ENCODE data around the gene HSH2D. TPM values are rescaled to one million over a fixed set of nuclear protein-coding genes. Genes with fewer than 3 reads are reported as not detected.

HSH2D gene
- total RNA-seq, 2 donors from 2014 or later, result 18.8 to 24.3 TPM

DNA sequence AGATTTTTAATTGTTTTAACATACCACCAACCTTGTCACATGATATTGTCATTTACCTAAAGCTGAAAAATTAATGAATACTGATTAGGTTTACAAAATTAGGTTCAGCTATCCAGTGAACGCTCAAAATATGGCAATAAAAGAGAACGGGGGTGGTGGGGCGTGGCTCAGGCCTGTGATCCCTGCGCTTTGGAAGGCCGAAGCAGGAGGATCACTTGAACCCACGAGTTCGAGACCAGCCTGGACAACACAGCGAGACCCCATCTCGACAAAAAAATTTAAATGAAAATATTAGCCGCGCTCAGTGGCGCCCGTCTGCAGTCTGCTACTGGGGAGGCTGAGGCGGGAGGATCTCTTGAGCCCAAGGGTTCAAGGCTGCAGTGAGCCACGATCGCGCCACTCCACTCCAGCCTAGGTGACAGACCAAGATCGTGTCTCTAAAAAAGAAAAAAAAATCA lies 41.2 kb downstream of the HSH2D start:
- DNase-seq, result no peak
- intact Hi-C loops (cut with DNase I, micrococcal nuclease), result loop anchor here (5.0 to 10.0 kb wide), 3 partner anchors 142 to 552 kb away; no protein-coding TSS in a partner anchor
- no peak for ATAC-seq

- intact Hi-C loops (cut with DNase I, micrococcal nuclease), result loop anchor here in 1 of 2 donors (10.0 kb wide), 1 partner anchor 150 kb away; no protein-coding TSS in a partner anchor
- peak; percentile 98 to 99 for DNase-seq
- ATAC-seq, result peak; percentile 97
These were observed 41.8 kb downstream of the HSH2D start, which contains the start of gene FAM32A for GRCh38 chr19:16185123-16185767. Gene FAM32A (plus strand): TSS chr19:16185410. CDS start chr19:16185443, 33 bp downstream.

GRCh38 chr19:16185768-16186123 lies 42.3 kb downstream of the HSH2D start:
- DNase-seq, result peak in 1 of 2 donors; percentile 71
- peak; percentile 39 for ATAC-seq
- intact Hi-C loops (cut with DNase I, micrococcal nuclease), result loop anchor here in 1 of 2 donors (10.0 kb wide), 1 partner anchor 151 kb away; no protein-coding TSS in a partner anchor

GRCh38 chr19:16188521-16188920 lies 45.0 kb downstream of the HSH2D start:
- intact Hi-C loops (cut with DNase I, micrococcal nuclease), result loop anchor here in 1 of 2 donors (10.0 kb wide), 1 partner anchor 154 kb away; no protein-coding TSS in a partner anchor

GRCh38 chr19:16190198-16190597 lies 46.7 kb downstream of the HSH2D start:
- no peak for ATAC-seq
- DNase-seq, result no peak
- intact Hi-C loops (cut with DNase I, micrococcal nuclease), result no loop called here

More at GRCh38 chr19:16188521-16188920, 45.0 kb downstream of the HSH2D start:
- no peak for DNase-seq
- no peak for ATAC-seq

- ATAC-seq (no peak), DNase-seq (no peak)
- intact Hi-C loops (cut with DNase I, micrococcal nuclease), result no loop called here
These were observed 47.3 kb downstream of the HSH2D start for GRCh38 chr19:16190736-16191135.

GRCh38 chr19:16191216-16191908 lies 47.9 kb downstream of the HSH2D start:
- no peak for DNase-seq
- intact Hi-C loops (cut with DNase I, micrococcal nuclease), result no loop called here
- ATAC-seq, result no peak

DNA sequence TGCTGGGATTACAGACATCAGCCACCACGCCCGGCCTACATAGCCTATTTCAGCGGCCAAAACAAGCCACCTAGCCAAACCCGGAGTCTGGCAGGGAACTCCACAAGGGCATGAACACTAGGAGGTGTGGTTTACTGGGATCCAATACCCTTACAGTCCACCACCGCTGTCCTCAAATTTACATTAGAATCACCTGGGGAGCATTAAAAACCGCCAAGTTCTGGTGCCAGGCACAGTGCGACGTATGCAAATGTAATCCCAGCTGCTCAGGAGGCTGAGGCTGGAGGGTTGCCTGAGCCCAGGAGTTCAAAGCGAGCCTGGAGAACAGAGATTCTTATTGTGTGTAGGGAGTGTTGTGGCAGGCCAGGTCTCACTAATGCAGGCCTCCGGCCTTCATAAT lies 50.0 kb downstream of the HSH2D start:
- ATAC-seq, result no peak
- intact Hi-C loops (cut with DNase I, micrococcal nuclease), result no loop called here
- DNase-seq, result no peak

- intact Hi-C loops (cut with DNase I, micrococcal nuclease), result no loop called here
- peak; percentile 72 for ATAC-seq
- no peak for DNase-seq
These were observed 53.7 kb downstream of the HSH2D start for GRCh38 chr19:16197188-16197621.

DNA sequence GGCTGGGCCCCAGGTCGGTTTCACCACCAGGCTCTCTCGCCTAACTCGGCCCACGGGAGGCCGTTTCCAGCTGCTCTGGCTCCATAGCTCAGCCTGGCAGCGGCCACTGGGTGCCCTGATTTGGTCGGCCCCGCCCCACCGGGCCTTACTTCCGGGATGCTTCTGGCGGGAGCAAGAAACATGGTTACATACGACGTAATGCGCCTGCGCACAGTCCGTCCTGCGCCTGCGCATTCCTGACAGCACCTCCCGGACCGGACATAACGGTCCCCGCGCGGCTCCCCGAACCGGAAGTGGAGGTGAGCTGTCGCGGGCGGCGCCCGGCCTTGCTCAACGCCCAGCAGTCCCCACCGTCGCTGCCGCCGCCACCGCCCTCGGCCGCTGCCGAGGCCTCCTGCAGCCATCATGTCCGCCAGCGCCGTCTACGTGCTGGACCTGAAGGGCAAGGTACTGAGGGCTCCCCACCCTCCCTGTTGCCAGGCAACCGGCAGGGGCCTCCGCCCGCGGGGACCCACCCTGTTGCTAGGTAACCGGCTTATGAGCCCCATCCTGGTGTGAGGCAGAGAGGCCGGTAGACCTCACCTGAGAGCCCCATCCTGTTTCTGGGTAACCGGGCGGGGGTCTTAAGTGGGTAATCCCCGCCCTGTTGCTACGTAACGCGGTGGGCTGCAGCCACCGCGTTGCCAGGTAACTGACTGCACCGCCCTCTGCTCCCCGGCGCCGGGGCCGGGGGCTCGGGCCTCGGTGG lies 54.3 kb downstream of the HSH2D start, which contains the start of gene AP1M1:
Gene AP1M1, plus strand, starts transcription at position 290 of the 748 bp plus-strand sequence. Its CDS starts 116 bp downstream, at position 406.
- DNase-seq (peak; percentile 98 to 99), ATAC-seq (peak; percentile 82)
- intact Hi-C loops (cut with DNase I, micrococcal nuclease), result no loop called here

GRCh38 chr19:16198370-16198651 lies 54.8 kb downstream of the HSH2D start:
- peak; percentile 33 for ATAC-seq
- intact Hi-C loops (cut with DNase I, micrococcal nuclease), result no loop called here
- no peak for DNase-seq

- ATAC-seq (no peak), DNase-seq (no peak)
- intact Hi-C loops (cut with DNase I, micrococcal nuclease), result no loop called here
These were observed 55.9 kb downstream of the HSH2D start for GRCh38 chr19:16199275-16199932.

GRCh38 chr19:16200038-16201010 lies 56.8 kb downstream of the HSH2D start:
- intact Hi-C loops (cut with DNase I, micrococcal nuclease), result no loop called here
- DNase-seq (peak in 1 of 2 donors; percentile 3), ATAC-seq (no peak)

DNA sequence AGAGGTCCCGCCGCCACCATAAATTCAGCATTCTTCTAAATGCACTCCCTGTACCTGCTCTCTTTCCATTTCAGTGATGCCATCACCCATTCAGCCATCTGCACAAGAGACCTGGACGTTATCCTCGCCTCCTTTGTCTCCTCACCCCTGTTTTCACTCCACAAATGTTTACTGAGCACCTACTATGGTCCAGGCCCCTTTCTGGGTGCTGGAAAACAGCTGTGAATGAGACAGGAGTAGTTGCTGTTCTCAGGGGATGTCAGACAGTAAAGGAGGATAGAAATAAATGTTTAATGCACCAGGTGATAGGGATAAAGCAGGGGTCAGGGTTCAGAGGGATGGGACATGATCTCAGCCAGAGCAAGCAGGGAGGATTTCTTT lies 57.5 kb downstream of the HSH2D start:
- no peak for DNase-seq
- intact Hi-C loops (cut with DNase I, micrococcal nuclease), result no loop called here
- ATAC-seq, result no peak

GRCh38 chr19:16202320-16203255 lies 59.1 kb downstream of the HSH2D start:
- ATAC-seq (no peak), DNase-seq (peak; percentile 1 to 14)
- intact Hi-C loops (cut with DNase I, micrococcal nuclease), result no loop called here

DNA sequence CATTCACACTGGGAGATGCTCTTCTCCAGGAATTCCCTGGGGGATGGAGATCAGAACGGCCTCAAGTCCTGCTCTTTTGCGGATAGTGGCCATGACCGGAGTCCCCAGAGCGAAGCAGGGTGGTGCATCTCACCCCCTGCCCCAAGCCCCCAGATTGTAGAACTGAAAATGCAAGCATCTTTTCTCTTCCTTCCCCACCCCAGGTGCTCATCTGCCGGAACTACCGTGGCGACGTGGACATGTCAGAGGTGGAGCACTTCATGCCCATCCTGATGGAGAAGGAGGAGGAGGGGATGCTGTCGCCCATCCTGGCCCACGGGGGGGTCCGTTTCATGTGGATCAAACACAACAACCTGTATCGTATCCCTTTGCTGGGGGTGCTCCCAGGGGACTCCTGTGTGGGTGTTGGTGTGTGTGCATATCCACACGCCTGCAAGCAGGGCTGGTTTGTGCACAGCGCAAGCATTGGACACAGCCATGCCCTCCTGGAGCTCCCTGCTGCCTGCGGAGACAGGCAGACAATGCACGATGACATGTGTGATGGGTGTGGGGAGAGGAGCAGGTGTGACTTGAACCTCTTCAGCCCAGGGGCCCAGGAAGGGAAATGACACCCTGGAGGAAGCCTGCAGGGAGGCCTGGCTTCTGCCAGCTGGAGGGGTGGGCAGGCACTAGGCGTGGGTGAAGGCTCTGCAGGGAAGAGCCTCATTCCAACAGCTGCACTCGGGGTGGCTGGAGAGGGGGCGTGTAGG lies 59.9 kb downstream of the HSH2D start:
- intact Hi-C loops (cut with DNase I, micrococcal nuclease), result no loop called here
- ATAC-seq, result no peak
- DNase-seq, result peak; percentile 2 to 21

Data from left colon (tissue), 2 donors.